ENCODE data around the gene ZFP36L2. TPM values are rescaled to one million over a fixed set of nuclear protein-coding genes. Genes with fewer than 3 reads are reported as not detected.

The ZFP36L2 gene
- total and polyA plus RNA-seq, 9 of the 15 experiments (the other 6 are each of a cell fraction or from before 2014, with no cell fraction given): 4.1 to 60.6 (median 20.3) TPM

DNA sequence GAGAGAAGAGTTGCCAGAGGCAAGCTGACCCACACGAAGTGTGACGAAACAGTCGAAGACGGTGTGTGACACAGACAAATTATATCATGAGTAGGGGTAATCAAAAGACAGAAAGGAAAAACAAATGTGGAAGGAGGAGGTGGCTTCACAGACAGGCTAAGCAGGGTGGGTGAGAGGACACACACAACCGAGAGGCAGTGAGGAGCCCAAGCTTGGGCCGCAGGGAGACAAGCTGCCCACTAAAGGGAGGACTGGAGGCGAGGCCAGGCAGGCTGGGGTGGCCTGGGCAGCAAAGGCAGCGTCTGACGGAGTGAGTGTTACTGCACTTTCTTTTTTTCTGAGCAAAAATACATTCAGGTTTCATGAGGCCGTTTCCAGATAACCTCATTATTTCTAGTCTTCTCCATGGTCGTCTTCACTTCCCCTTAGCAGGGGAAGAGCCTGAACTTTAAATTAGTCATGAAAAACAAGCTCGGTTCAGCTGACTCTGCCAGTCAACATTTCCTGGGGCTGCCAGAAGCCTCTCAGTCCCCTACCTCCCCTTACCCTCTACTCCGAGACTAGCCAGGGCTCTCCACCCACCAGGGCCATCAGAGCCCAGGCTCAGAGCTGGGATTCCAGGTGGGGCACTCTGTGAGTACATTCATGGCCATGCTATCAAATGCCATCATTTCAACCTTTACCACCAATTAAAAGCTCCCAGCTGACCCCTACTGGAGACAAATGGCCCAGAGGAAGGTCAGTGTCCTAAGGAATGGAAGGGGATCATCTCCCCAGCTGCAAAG, 13.8 kb upstream of the ZFP36L2 start:
- no peak for FAIRE-seq
- Histone ChIP-seq H3K4me3 (no peak overlapping the region), H3K27ac (ENCODE audit: extremely low read depth, low read depth, low read length) (no peak overlapping the region), H4K20me1 (replicated peaks; ENCODE audit: control insufficient read depth, insufficient read depth, low read length) (no peaks in the 10 kb centered on the region), H3K9me1 (ENCODE audit: control insufficient read depth, insufficient read depth, low read length) (no peaks in the 10 kb centered on the region), H3K9ac (ENCODE audit: insufficient read depth in 1 of 2, low read depth in 2 of 2, low read length in 2 of 2) (peak overlapping the region in 1 of 2 experiments; percentile 74; a peak in 1 of 4 replicates), H3K36me3 (ENCODE audit: control insufficient read depth, insufficient read depth, low read length) (no peaks in the 10 kb centered on the region), H3K4me1 (replicated peaks in 1 of 2; ENCODE audit: control insufficient read depth in 2 of 2, insufficient read depth in 2 of 2, low read length in 2 of 2) (no peaks in the 10 kb centered on the region; a peak in 1 of 5 replicates), H3K4me2 (ENCODE audit: insufficient read depth, low read length) (no peak overlapping the region), H3K27me3 (ENCODE audit: control insufficient read depth in 2 of 2, insufficient read depth in 2 of 2, low read length in 2 of 2) (no peaks in the 10 kb centered on the region), H2AFZ (ENCODE audit: low read depth, low read length) (no peak overlapping the region), H3K79me2 (ENCODE audit: control insufficient read depth, insufficient read depth, low read length) (no peaks in the 10 kb centered on the region), H3K9me3 (replicated peaks; ENCODE audit: control insufficient read depth, insufficient read depth, low read depth, low read length) (no peaks in the 10 kb centered on the region)
- in situ Hi-C loops (cut with MboI): loop anchor here (10.0 kb wide), 1 partner anchor 265 kb away; no protein-coding TSS in a partner anchor
- 67% methylated on average over 13 of the region's 13 CpGs for WGBS (ENCODE audit: insufficient coverage, low coverage, missing lambda C conversion rate)
- TF ChIP-seq RAD21 (CRISPR knock-in tag; conservative IDR thresholded peaks at IDR 0.05 in 1 of 2, IDR thresholded peaks at IDR 0.05 in 1 of 2): peak; percentile 30 to 49; a peak in 3 of 4 replicates
- TF ChIP-seq ZNF354B (CRISPR knock-in tag; IDR thresholded peaks at IDR 0.05): no peak
- TF ChIP-seq REST (IDR thresholded peaks at IDR 0.05; ENCODE audit: borderline replicate concordance): peak; percentile 13; the same call in 1 of the 2 replicates
- no peak for TF ChIP-seq REST (CRISPR knock-in tag; IDR thresholded peaks at IDR 0.05; ENCODE audit: low read depth)
- TF ChIP-seq, protein P1, sequence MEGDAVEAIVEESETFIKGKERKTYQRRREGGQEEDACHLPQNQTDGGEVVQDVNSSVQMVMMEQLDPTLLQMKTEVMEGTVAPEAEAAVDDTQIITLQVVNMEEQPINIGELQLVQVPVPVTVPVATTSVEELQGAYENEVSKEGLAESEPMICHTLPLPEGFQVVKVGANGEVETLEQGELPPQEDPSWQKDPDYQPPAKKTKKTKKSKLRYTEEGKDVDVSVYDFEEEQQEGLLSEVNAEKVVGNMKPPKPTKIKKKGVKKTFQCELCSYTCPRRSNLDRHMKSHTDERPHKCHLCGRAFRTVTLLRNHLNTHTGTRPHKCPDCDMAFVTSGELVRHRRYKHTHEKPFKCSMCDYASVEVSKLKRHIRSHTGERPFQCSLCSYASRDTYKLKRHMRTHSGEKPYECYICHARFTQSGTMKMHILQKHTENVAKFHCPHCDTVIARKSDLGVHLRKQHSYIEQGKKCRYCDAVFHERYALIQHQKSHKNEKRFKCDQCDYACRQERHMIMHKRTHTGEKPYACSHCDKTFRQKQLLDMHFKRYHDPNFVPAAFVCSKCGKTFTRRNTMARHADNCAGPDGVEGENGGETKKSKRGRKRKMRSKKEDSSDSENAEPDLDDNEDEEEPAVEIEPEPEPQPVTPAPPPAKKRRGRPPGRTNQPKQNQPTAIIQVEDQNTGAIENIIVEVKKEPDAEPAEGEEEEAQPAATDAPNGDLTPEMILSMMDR (IDR thresholded peaks at IDR 0.05 in 2 of 3, conservative IDR thresholded peaks at IDR 0.05 in 1 of 3; ENCODE audit: insufficient read depth in 2 of 3, low read depth in 1 of 3, low read length in 3 of 3): peak; percentile 37 to 49 (median 47); a peak in 4 of 6 replicates
- no TSS peak for BruUV-seq (replicated peaks)
- POLR2A ChIA-PET: interaction anchor here (0.7 to 2.3 kb wide), 3 partner anchors 12 to 238 kb away, joined by 3 to 9 read pairs (median 3); no protein-coding TSS in a partner anchor
- ATAC-seq: peak; percentile 61
- intact Hi-C loops (cut with micrococcal nuclease): no loop called here
- peak in 2 of 4 experiments; percentile 22 to 24 for DNase-seq (ENCODE audit: extremely low read depth in 1 of 4, low spot score in 3 of 4)
- CTCF ChIA-PET (ENCODE audit: low intra/inter-chr PET ratio): interaction anchor here (0.6 to 1.1 kb wide), 4 partner anchors 264 to 413 kb away, joined by 3 to 4 read pairs (median 3); no protein-coding TSS in a partner anchor

Measured in K562 (cell line).